Stomach (tissue), 4 donors: Measurements from ENCODE around the gene LFNG.

ENCODE experiments used
- POLR2A ChIP-seq, 4 donors: fragments of 450-650 bp; IDR thresholded peaks; one replicate each; pipeline ENCODE4 v1.6.1; 2016; ENCODE audit warnings: antibody characterized with exemption in 4 of 4, control low read depth in 2 of 4, mild to moderate bottlenecking in 1 of 4, moderate library complexity in 1 of 4
- TF ChIP-seq, protein P1 (sequence below), 7 experiments: fragments of 450-650 bp in 4 of 7; fragments of 200-600 bp in 3 of 7; sonication (generic) in 3 of 7; IDR thresholded peaks; one replicate each; pipeline ENCODE4 v1.5.1; 2016 to 2019; ENCODE audit warnings: antibody characterized with exemption in 7 of 7, control low read depth in 2 of 7, mild to moderate bottlenecking in 1 of 7

DNA sequence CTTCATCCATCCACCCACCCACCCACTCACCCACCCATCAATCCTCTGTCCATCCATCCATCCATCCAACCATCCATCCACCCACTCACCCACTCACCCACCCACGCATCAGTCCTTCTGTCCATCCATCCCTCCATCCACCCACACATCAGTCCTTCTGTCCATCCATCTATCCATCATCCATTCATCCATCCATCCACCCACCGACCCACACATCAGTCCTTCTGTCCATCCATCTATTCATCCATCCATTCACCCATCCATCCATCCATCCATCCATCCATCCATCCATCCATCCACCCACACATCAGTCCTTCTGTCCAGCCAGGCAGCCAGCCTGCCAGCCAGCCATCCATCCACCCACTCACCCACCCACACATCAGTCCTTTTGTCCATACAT is 27.5 kb upstream of the LFNG start:
- TF ChIP-seq, protein P1, sequence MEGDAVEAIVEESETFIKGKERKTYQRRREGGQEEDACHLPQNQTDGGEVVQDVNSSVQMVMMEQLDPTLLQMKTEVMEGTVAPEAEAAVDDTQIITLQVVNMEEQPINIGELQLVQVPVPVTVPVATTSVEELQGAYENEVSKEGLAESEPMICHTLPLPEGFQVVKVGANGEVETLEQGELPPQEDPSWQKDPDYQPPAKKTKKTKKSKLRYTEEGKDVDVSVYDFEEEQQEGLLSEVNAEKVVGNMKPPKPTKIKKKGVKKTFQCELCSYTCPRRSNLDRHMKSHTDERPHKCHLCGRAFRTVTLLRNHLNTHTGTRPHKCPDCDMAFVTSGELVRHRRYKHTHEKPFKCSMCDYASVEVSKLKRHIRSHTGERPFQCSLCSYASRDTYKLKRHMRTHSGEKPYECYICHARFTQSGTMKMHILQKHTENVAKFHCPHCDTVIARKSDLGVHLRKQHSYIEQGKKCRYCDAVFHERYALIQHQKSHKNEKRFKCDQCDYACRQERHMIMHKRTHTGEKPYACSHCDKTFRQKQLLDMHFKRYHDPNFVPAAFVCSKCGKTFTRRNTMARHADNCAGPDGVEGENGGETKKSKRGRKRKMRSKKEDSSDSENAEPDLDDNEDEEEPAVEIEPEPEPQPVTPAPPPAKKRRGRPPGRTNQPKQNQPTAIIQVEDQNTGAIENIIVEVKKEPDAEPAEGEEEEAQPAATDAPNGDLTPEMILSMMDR (IDR thresholded peaks at IDR 0.05) = no peak
- no peak for TF ChIP-seq POLR2A (IDR thresholded peaks at IDR 0.05)
